ENCODE data around the gene CHIC1.
A peak's percentile ranks its signal among the peaks of the same experiment; 100 is the strongest.
"Not testable (repeated sequence)": the region's sequence is repeated elsewhere in the genome, so short reads cannot be mapped to it uniquely, and the experiment has no call there.

CHIC1 gene

DNA sequence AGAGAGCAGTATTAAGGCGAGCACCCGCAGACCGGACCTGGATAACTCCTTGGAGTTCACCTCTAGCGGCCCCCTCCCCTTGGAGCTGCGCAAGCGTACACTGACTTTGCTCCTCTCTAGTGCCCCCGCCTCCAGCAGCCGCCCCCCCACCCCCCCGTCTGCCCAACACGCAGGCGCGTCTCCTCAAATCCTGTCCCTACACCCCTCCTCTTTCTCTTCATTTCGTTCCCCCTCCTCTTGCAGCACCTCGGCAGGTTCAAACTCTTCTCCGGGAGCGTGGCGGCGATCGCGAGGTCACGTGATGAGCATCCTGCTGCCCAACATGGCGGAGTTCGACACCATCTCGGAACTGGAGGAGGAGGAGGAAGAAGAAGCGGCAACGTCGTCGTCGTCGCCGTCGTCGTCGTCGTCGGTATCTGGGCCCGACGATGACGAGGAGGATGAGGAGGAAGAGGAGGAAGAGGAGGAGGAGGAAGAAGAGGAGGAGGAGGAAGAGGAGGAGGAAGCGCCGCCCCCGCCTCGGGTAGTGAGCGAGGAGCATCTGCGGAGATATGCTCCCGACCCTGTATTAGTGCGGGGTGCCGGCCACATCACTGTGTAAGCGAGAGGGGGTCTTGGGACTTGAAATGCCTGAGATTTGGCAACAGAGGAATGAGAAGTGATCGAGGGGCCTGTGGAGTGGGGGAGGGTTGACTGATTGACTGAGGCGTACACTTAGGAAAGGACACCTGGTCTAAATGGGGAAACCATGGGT, at the start of gene CHIC1:
Gene CHIC1, plus strand, starts transcription at position 214 of the 754 bp plus-strand sequence. Its CDS starts 88 bp downstream, at position 302.
- peak; percentile 38 to 61 for DNase-seq

DNA sequence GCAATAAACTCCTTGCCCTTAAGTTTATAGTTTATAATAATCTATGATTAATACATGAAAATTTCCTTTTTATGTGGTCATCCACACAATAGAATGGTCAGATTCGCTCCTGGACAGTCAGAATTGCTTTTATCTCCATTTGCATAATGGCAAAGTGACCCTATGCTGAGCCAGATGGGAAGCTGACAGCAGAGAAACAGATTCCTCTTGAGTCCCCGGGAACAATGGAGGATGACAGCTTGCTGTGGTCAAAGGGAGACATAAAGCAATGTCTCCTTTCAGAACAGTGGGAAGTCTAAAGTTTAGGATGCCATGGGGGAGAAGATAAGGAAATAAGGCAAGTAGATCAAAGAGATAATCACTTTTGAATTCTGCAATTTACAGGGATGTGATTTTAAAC, 40.2 kb upstream of the CHIC1 start:
- not testable (repeated sequence) for DNase-seq

DNA sequence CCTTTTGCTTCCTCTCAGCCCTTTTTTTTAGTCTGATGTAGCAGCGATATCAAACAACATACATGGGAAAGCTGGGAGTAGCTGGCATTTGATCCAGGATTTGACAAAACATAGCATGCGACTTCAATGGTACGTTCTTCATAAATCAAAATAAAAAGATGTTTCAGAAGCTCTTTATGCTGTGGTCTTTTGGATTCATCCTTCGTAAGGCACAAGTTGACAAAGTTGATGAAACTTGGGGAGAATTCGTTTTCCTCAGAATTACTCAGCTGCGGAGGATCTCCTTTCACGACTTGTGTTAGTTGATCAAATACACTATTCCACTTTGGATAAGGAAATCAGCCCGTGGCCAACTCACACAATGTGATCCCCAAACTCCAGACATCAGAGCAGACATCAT, 38.1 kb upstream of the CHIC1 start:
- no peak for DNase-seq

DNA sequence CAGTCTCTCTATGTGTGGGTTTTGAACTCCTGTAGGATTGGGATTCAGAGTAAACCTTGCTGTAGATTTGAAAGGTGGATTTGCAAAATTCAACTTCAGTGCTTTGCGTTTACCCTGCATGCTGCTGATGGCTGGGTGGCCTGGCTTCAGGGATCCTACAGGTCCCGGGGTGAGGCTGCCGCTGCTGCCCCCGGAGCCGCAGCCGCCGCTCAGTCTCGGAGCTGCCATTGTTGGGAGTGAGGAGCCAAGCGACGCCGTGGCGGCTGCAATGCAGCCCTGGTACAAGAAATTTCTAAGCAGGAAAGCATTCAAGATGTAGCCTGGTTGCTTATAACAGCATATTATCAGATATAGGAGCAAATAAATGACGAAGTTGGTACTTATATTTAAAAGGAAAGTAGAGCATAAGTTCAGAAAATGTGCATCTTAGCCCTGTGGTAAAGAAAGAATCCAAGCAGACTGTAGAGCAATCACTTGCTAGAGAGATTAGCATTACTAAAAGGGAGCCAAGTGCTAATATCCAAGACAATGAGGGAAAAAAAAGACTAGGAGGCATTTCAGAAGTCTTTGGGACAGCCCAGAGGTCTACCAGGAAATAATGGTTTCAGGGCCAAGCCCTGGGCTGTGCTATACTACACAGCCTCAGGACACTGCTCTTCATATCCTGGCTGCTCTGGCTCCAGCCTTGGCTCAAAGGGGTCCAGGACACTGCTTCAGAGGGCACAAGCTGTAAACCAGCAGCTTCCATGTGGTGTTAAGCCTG, 36.9 kb upstream of the CHIC1 start:
- DNase-seq = no peak

DNA sequence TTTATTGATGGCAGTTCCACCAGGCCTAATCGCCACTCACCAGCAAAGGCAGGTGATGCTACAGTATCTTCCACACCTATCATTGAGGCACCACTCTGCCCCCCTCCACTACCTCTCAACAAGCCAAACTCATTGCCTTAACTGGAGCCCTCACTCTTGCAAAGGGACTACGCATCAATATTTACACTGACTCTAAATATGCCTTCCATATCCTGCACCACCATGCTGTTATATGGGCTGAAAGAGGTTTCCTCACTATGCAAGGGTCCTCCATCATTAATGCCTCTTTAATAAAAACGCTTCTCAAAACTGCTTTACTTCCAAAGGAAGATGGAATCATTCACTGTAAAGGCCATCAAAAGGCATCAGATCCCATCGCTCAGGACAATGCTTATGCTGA, 31.3 kb upstream of the CHIC1 start:
- not testable (repeated sequence) for DNase-seq

DNA sequence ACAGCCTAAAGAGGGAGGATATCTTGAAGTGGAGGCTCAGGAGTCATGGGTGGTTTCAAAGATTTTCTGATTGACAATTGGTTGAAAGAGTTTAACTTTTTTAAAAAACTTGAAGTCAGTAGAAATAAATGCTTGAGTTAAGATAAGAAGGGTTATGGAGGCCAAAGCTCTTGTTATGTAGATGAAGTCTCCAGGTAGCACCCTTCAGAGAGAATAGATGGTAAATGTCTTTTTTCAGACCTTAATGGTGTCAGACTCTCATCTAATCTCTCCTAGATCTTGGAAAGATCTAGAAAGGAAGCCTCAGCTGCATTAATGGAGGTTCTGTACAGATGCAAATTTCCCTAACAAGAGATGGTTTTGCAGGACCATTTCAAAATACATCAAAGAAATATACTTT, 6.8 kb upstream of the CHIC1 start:
- DNase-seq = no peak

DNA sequence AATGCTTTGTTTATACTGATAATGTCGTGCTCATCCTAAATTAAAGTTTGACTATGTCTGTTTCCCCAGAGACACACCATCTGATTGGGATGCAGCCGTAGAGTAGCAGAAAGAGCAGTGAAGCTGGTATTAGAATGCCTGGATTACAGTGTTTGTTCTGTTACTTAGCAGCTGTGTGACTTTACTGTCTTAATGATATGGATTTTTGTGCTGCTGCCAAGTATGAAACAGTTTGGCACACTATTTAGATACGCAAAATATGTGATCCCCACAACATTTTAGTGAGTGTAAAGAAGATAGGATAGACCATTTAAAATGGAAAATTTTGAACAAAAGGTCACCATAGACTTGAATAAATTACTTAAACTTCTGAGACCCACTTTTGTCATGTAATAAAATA, 1.2 kb upstream of the CHIC1 start:
- DNase-seq = no peak

DNA sequence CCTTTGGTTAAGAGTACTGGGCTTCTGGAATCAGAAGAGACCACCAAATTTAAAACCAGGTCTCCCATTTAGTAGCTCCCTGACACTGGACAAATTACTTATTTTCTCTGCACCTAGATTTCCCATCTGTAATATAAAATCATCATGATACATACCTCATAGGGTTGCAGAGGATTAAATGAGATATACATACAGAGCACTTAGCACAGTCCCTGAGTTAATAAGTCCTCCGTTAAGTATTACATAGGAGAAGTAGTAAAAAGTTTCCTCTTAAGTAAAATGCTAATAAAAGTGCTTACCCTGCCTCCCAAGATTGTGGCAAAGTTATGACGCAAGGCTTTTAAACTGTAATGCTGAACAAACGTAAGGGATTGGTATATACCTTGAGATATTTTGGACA, 539 bp upstream of the CHIC1 start:
- no peak for DNase-seq

DNA sequence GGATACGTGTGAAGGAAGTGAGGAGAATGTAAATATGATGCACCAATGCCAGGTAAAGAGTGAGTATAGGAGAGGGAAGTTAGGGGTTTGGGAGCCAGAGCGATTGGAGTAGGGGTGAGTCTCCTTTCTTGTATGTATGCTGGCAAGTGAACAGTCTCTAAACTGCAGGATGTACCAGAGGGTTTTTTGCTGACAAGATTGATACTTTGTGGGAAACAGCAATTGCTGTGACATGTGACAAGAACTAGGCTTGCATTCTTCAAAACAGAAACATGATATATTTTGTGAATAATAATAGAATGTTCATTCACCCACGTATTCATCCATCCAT, 706 bp downstream of the CHIC1 start:
- DNase-seq = peak; percentile 6 to 21

DNA sequence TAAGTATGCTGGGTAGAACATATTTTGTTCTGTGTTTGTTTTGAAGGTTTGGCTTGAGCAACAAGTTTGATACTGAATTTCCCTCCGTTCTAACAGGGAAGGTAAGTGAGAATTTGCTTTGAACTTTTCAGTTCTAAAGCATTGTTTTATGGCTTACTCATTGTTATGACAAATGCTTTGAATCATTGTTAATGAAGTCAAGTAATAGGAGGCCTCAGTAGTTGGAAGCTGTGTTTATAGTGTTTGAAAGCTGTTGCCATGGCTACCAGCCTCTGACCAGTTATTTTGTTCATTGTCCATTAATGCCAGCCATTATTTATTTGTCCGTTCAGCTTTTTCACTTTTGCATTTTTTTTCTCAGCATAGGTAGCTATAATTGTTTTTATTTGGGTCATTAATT, 14.4 kb downstream of the CHIC1 start:
- DNase-seq = no peak

DNA sequence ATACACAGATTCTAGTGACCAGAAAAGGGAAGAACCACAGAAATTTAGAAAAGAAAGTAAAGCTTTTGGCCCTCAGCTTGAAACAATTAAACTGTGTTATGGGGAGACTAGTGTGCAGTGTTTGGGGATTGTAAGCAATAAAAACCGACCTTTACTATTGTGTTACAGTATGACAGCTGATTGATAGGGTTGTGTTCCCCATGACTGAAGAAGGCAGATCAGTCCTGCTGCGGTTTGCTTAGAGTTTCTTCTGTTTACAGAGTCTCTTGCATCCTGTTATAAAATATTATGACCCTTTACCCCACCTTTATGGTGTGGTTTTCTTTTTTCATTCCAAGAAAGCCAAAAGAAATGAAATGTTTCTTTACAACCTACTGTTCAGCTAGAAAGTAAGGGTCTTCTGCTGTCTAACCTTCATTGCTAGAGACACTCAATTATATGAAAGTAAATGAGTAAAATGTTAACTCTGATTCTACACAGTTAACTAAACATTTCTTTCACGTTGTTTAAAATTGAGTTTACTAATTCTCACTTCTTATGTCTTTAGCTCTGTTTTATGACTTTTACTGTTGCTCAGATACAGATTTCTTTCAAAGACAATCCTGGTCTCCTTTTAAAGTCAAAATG, 18.1 kb downstream of the CHIC1 start:
- DNase-seq = no peak

DNA sequence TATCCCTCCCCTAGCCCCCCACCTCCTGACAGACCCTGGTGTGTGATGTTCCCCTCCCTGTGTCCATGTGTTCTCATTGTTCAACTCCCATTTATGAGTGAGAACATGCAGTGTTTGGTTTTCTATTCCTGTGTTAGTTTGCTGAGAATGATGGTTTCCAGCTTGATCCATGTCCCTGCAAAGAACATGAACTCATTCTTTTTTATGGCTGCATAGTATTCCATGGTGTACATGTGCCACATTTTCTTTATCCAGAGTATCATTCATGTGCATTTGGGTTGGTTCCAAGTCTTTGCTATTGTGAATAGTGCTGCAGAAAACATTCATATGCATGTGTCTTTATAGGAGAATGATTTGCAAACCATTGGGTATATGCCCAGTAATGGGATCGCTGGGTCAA, 34.8 kb downstream of the CHIC1 start:
- not testable (repeated sequence) for DNase-seq

DNA sequence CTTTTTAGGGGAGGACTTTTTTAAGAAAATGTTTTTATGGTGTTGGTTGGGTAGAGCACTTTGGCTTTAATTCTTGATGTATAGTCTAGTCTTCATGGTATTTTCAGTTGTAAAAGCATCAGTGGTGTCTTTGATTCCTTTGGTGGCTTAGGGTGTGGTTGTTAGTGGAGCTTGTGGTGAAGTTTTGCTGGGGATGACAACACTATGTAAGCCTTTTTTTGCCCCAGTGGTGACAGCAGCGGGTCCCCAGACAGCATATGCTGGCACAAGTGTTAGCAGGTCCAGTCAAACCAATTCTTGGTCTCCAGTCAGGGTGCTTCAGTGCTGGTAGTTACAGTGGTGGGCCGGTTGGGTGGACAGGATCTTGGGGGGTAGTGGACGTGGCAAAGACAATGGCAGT, 52.0 kb downstream of the CHIC1 start:
- no peak for DNase-seq

DNA sequence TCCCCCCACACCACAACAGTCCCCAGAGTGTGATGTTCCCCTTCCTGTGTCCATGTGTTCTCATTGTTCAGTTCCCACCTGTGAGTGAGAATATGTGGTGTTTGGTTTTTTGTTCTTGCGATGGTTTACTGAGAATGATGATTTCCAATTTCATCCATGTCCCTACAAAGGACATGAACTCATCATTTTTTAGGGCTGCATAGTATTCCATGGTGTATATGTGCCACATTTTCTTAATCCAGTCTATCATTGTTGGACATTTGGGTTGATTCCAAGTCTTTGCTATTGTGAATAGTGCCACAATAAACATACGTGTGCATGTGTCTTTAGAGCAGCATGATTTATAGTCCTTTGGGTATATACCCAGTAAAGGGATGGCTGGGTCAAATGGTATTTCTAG, 78.7 kb downstream of the CHIC1 start:
- DNase-seq = not testable (repeated sequence)

DNA sequence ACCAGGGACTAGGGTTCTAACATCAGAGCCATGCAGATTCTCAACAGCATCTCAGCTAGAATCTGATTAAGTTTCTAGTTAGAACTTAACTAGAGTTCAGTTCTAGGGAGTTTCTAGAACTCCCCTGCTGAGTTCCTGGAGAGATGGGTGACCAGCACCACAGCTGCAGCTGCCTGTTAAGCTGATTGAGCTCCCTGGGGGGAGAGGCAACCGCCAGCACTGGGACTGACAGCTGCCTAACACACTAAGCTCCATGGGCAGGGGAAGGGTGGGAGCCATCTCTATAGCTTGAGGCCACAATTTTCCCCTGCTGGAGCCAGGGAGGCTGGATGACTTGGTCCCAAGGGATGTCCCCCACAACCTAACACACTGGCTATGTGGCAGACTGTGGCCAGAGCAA, 84.2 kb downstream of the CHIC1 start:
- no peak for DNase-seq

DNA sequence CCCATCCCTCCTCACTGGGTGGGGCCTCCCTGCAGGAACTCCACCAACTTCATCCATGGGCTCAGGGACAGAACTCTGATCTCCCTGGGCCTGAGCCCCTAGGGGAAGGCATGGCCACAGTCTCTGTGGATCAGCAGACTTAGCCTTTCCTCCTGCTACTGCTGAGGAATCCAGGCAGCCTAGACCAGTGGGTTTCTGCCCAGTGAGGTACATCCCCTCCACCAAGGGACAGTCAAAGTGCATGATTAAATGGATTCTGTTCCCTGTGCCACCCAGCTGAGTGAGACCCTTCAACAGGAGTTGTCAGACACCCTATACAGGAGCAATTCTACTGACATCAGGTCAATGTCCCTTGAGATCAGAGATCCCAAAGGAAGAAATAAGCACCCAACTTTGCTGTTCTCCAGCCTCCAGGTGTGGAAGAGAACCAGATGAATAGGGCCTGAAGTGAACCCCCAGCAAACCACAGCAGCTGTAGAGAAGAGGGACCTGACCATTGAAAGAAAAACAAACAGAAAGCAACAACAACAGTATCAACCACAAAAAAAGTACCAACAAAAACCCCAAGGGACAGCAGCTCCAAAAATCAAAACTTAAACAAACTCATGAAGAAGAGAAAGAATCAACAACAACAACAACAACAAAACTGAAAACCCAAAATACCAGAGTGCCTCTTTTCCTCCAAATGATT, 84.8 kb downstream of the CHIC1 start:
- DNase-seq = no peak

DNA sequence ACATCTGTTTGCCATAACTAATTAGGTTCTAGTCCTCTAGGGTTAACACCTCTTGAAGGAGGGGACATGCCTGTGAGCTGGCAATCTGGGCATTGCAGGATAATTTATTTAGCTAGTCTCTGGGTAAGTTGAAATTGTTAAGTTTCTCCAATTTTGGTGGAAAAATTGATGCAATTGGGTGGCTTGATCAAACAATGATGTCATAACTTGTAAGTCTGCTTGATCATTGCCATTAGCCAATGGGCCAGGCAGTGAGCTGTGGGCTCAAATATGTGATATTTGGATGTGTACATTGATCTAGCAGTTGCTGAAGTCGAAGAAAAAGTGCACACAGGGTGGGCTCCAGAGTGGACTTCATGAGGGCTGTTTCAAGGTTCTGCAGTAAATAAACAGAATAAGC, 98.3 kb downstream of the CHIC1 start:
- DNase-seq = not testable (repeated sequence)

DNA sequence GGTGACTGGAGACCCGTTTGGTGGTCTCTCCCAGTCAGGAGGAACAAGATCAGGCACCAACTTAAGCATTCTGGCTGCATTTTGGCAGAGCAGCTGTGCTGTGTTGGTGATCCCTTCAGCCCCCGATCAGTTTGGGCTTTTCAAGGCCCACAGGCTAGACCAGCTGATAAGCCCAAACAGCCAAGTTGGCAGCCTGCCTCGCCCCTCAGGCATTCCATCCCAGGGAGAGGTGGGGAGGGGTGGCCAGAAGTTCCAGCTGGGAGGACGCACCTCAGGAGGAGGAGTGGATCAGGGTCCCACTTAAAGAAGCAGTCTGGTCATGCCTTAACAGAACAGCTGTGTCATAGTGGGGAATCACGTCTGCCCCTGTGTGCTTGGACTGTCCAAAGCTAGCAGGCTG, 105.8 kb downstream of the CHIC1 start:
- DNase-seq = no peak

DNA sequence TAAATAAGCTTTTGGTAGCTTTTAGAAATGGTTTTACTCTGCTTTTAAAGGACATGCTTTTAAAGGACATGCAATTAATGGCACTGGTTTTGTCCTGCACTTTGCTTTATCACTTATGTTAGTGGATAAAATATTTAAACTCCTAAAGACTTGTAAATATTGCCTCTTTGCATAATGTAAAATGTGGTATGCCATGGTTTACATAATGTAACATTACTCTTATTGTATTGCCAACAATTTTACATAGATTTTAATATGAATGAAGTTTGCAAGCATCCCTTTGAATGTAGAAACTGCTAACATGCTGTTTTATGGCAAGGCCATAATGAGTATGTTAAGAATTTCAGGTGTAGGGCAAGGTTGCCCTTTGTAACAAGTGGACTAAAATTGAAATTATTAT, 118.4 kb downstream of the CHIC1 start:
- DNase-seq = no peak

DNA sequence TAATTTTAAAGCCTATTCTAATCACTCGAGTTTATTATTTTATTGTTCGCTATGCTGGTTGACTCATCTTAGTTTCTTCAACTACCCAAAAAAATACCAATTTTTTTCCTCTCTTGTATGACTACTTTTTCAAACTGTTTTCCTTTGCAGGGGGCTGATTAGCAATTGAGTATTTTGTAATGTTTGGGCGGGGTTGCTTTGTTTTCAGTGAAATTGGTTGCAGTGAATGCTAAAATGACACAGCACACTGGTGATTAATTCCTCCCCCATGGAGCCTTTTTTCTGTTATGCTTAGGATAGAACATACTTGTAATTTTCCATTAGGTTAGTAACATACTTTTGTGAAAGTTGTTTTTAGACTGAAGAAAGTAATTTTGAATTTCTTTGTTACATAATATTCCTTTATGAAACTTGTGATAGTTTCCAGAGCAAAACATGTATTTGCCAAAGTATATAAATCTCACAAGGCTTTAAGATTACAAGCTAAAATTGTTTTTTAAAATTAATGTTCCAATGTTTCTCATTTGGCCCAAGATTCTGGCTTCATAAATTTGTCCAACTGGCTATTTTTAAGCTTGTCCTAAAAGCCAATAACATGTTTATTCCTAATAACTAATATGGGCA, 120.4 kb downstream of the CHIC1 start:
- DNase-seq = no peak

DNA sequence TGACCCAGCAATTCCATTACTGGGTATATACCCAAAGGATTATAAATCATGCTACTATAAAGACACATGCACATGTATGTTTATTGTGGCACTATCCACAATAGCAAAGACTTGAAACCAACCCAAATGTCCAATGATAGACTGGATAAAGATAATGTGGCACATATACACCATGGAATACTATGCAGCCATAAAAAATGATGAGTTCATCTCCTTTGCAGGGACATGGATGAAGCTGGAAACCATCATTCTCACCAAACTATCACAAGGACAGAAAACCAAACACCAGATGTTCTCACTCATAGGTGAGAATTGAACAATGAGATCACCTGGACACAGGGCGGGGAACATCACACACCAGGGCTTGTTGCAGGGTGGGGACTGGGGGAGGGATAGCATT, 144.0 kb downstream of the CHIC1 start:
- not testable (repeated sequence) for DNase-seq

DNA sequence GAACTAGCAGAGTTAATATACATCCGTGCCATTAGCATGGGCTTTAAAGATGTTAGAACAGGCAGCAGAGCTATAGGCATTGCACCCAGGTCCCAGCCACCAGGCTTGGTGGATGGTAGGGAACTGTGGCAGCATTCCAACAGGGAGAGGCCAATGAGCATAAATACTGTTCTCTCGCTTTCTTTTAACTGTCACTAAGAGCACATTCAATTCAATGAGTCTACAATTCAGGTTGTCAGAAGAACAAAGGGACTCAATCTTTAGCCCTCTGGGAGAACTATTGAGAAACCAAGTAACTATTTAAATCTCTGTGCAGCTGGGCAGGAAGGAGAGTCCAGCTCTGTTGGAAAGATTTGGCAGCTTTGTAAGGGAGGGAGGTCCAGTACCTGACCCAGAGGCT, 165.6 kb downstream of the CHIC1 start:
- no peak for DNase-seq
